Measurements from ENCODE around the gene FABP7.

Gene FABP7

GRCh38 chr6:122758927-122759334 is 20.6 kb upstream of the FABP7 start:
- no peak for DNase-seq (ENCODE audit: low spot score)

- DNase-seq (ENCODE audit: low spot score) = no peak
Measured at GRCh38 chr6:122760330-122760729, 19.2 kb upstream of the FABP7 start.

GRCh38 chr6:122766256-122766655 is 13.3 kb upstream of the FABP7 start:
- no peak for DNase-seq (ENCODE audit: low spot score)

- no peak for DNase-seq (ENCODE audit: low spot score)
Measured at GRCh38 chr6:122770835-122771601, 8.5 kb upstream of the FABP7 start.

- DNase-seq (ENCODE audit: low spot score) = no peak
Measured at GRCh38 chr6:122772724-122773415, 6.6 kb upstream of the FABP7 start.

- no peak for DNase-seq (ENCODE audit: low spot score)
Measured at GRCh38 chr6:122775975-122776374, 3.5 kb upstream of the FABP7 start.

- no peak for DNase-seq (ENCODE audit: low spot score)
Measured at GRCh38 chr6:122778302-122778701, 1.2 kb upstream of the FABP7 start.

- no peak for DNase-seq (ENCODE audit: low spot score)
Measured at GRCh38 chr6:122778985-122779661, 393 bp upstream of the FABP7 start.

GRCh38 chr6:122780114-122780513 is 598 bp downstream of the FABP7 start:
- DNase-seq (ENCODE audit: low spot score) = no peak

- no peak for DNase-seq (ENCODE audit: low spot score)
Measured at GRCh38 chr6:122781716-122782115, 2.2 kb downstream of the FABP7 start.

- no peak for DNase-seq (ENCODE audit: low spot score)
Measured at GRCh38 chr6:122783401-122783800, 3.9 kb downstream of the FABP7 start.

GRCh38 chr6:122785891-122786290 is 6.4 kb downstream of the FABP7 start:
- no peak for DNase-seq (ENCODE audit: low spot score)

GRCh38 chr6:122787721-122788120 is 8.2 kb downstream of the FABP7 start:
- DNase-seq (ENCODE audit: low spot score) = no peak

- DNase-seq (ENCODE audit: low spot score) = no peak
Measured at GRCh38 chr6:122788208-122788607, 8.7 kb downstream of the FABP7 start.

- DNase-seq (ENCODE audit: low spot score) = no peak
Measured at GRCh38 chr6:122788663-122789181, 9.2 kb downstream of the FABP7 start.

GRCh38 chr6:122789182-122790027 is 9.9 kb downstream of the FABP7 start, which contains the start of gene SMPDL3A:
Gene SMPDL3A (plus strand): TSS chr6:122789258. CDS start chr6:122789347, 89 bp downstream.
- DNase-seq (ENCODE audit: low spot score) = peak; percentile 55

- no peak for DNase-seq (ENCODE audit: low spot score)
Measured at GRCh38 chr6:122790028-122790422, 10.5 kb downstream of the FABP7 start.

- DNase-seq (ENCODE audit: low spot score) = no peak
Measured at GRCh38 chr6:122790423-122791309, 11.2 kb downstream of the FABP7 start.

GRCh38 chr6:122791310-122791679 is 11.8 kb downstream of the FABP7 start:
- no peak for DNase-seq (ENCODE audit: low spot score)

- DNase-seq (ENCODE audit: low spot score) = no peak
Measured at GRCh38 chr6:122792766-122793165, 13.2 kb downstream of the FABP7 start.

GRCh38 chr6:122797537-122797936 is 18.0 kb downstream of the FABP7 start:
- DNase-seq (ENCODE audit: low spot score) = no peak
